HG03575 (cell line): ENCODE measurements around the gene TMEM63C.

Experiments used
- ATAC-seq: cut with Tn5 transposase; IDR thresholded peaks from one replicate; pipeline ENCODE4 v1.9.1; 2021; ENCODE audit not compliant: unreplicated experiment, insufficient number of reproducible peaks, low FRiP score; ENCODE audit errors: extremely low read depth

The TMEM63C gene

DNA sequence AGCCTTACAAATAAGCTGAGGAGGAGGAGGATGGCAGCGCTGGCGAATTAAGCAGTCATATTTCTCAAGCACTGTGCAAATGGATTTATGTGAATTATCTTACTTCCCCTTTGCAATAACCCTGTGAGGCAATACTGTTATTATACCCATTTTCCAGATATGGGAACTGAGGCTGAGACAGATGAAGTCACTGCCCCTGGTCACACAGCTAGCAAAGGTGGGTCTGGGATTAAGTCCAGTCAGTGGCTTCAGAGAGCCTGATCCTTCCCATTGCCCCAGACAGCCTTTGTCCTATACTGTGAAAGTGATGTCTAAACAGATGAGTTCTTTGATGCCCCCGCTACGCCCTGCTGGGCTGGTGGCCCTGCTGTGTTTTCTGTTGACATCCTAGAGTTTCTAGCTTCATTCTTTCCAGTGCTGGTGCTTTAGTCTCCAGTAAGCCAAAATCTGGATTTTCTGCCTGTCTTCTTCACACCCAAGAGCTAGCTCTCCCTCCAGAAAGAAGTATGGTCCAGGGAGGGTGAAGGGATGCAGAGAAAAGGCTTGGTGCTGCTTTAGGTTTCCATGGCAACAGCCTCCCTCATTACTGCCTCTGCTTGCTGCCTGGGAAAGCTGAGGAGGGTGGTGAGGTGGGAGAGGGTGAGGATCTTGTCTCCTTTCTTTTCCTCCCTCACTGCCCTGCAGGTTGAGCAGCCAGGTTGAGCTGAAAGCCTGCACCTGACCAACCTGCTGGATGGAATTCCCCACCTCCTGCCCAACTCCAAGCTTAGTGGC is 30.7 kb downstream of the TMEM63C start:
- ATAC-seq: no peak

GRCh38 chr14:77212943-77213678 is 31.5 kb downstream of the TMEM63C start:
- ATAC-seq: no peak

GRCh38 chr14:77213679-77214016 is 32.0 kb downstream of the TMEM63C start:
- ATAC-seq: no peak

DNA sequence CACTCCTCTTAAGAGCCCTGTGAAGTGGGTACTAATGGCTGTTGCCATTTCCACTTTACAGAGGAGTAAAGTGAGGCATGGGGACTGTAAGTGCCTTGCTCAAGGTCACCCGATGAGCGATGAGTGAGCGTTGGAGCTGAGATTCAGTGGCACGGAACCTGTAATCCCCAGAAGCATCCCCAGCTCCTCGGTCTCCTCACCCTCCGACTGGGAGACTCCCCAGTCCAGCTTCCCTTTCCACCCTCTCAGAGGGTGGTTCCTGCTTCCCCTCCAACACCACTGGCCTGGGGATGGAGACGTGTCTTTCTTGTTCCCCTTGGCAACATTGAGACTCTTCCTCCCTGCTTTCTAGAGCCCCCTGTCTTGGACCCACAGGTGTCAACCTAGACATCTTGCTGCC is 32.6 kb downstream of the TMEM63C start:
- no peak for ATAC-seq

GRCh38 chr14:77217551-77217950 is 36.0 kb downstream of the TMEM63C start:
- ATAC-seq: no peak

GRCh38 chr14:77219591-77219990 is 38.0 kb downstream of the TMEM63C start:
- no peak for ATAC-seq

DNA sequence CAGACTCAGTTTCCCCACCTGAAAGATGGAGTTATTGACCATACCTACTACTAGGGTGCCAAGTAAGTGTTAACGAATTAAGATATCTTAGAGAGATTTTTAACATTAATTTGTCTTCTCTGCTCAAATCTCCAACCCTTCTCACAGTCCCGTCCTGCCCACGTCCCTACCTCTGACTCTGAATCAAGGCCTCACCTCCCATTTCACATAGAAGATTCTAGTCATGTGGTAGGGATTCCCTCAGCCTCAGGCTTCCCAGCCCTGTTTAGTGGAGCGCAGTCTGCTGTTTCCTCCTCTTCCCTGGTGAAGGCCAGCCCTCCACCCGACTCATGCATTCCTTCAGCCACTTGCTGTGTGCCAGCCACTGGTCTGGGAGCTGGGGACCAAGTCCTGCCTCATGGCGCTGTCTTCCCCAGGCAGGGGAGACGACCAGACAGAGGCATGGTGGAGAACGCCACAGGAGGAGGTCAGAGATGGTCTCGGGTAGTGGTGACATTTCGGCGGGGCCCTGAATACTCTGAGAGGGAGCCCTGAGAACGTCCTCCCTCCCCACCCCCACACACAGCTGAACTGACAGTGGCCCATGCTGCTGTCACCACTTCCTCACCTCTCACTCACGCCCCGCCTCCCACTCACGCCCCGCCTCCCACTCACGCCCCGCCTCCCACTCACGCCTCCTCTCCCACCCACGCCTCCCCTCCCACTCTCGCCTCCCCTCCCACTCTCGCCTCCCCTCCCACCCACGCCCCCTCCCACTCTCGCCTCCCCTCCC is 38.8 kb downstream of the TMEM63C start:
- no peak for ATAC-seq

DNA sequence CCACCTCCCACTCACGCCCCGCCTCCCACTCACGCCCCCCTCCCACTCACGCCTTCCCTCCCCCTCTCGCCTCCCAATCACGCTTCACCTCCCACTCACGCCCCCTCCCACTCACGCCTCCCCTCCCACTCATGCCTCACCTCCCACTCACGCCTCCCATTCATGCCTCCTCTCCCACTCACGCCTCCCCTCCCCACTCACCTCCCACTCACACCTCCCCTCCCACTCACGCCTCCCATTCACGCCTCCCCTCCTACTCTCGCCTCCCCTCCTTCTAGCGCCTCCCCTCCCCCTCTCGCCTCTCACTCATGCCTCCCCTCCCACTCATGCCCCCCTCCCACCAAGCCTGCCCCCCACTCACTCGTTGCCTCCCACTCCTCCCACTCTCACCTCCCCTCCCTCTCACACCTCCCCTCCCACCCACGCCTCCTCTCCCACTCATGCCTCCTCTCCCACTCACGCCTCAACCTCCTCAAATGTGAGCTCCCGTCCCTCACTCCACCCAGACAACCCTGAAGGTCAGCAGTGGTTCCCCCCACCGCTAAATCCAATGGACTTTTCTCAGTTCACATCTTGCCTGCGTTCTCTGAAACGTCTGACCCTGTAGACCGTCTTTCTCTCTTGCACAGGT is 39.8 kb downstream of the TMEM63C start:
- no peak for ATAC-seq

DNA sequence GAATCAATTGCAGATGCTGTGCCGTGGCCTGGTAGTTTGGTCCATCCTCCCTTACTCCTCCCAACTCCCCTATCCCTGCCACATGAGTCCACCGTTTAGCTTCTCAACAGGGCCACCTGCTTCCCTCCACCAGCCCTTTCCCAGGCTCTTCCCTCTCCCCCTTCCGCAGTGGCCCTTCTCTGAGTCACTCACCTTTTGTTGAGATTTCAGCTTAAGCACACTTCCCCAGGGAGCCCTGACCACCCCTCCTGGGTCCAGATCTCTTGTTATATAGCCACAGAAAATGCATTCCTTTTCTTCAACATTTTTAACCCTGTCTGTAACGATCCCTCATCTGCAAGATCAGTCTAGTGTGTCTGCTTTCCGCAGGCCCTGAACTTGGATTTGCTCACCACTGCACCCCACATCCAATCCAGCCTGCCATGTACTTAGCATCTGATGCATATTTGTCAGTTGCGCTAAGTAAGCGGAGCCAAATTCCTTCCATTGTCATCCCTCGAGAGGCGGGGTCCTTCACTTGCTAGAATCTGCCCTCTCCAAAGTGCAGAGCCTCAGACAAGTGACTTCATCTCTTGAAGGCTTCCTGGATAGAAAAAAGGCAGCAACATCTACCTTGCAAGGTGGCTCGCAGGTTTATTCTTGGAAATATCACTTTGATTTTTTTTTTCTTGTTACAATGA is 41.1 kb downstream of the TMEM63C start:
- no peak for ATAC-seq

- ATAC-seq: no peak
Measured at GRCh38 chr14:77224212-77224611, 42.6 kb downstream of the TMEM63C start.

GRCh38 chr14:77225254-77225653 is 43.7 kb downstream of the TMEM63C start:
- no peak for ATAC-seq

DNA sequence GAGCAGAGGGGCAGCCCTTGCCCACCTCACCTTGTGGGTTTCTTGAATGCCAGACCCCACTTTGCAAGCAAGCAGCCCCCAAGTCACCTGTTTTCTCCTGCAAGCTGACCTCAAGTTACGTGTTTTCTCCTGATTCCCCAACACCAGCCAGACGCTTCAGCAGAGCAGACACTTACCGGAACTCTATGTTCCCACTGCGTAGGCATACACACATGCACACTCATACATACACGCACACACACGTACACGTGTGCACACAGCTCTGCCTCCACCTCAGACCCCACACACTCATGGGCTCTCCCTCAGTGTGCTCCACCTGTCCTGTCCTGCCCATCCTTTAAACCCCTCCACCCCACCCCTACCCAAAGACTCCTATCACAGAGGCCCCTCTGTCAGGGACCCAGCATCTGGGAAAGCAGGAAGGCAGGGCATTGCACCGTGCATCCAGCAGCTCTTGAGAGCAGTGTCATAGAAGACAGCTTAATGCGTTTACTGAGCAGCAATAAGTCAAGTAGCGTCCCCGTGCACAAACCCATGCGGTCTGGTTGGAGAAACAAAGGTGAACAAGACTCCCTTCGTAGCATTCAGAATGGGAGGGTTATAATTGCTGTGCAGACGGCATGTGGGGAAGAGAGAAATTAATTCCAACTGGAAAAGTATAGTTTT is 44.4 kb downstream of the TMEM63C start:
- ATAC-seq: no peak

DNA sequence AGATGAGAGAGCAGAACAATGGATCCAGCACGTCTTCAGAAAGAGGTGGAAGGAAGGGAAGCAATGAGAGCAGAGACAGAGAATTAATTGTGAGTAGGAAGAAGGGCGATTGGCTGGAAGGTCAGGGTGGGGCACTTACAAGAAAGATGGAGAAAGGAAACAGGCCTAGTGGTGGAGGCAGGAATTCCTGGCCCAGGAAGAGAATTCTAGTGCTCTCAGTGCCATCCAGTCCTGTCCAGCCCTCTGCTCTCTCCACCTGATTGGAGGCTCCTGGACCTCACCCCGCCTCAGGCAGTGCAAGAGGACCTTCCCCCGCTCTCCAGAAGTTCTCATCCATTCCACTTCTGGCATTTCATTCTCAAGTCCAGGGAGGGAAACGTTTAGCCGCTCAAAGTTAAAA is 46.5 kb downstream of the TMEM63C start:
- no peak for ATAC-seq

DNA sequence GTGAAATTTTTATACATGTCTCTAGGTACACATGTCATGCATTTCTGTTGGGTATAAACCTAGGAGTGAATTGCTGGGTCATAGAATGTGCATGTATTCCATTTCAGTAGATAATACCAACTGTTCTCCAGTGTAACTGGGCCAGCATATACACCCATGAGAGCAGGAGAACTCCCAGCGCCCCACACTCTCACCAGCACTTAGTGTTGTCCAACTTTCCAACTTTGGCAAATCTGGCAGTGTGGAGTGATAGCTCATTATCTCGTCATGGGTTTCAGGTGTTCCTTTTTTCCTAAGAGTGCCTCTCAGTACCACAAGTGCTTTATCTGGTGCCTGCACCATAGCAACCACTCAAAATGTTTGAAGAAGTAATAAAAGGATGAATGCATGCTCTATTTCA is 49.3 kb downstream of the TMEM63C start:
- no peak for ATAC-seq

GRCh38 chr14:77231721-77232120 is 50.1 kb downstream of the TMEM63C start:
- ATAC-seq: no peak

GRCh38 chr14:77236814-77237213 is 55.2 kb downstream of the TMEM63C start:
- no peak for ATAC-seq

DNA sequence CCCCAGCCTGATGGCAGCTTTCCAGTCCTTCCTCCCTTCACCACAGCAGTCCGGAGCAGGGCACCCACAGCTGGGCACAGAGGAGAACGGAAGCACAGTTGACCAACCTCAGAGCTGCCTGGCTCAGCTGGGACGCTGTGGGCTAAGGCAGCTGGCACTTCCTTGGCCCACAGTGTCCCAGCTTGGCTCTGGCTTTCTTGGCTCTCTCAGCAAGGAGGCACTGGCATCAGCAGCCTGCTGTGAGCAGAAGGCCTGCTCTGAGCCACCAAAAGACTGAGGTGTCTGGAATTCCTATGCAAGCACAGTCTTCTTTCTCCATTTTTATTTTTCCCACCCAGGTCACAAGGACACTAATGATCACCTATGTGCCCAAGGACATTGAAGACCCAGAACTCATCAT is 56.8 kb downstream of the TMEM63C start:
- no peak for ATAC-seq

DNA sequence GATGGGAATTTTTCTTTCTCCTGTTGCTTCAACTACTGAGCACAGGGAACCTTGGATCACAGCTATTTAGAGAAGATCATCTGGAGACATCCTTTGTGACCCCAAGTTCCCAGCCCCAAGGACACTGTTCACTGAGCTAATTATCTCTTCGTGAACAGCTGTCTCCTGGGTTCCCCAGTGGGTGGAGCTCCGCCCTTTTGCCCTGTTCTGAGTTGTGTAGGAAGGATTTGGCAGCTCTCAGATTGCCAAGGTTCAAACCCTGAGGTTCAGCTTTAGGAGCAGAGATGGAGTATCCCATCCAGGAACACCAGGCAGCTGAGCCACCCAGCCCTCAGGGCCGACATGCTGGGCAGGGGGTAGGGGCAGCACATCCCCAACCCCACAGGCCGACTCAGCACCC is 57.4 kb downstream of the TMEM63C start:
- no peak for ATAC-seq

DNA sequence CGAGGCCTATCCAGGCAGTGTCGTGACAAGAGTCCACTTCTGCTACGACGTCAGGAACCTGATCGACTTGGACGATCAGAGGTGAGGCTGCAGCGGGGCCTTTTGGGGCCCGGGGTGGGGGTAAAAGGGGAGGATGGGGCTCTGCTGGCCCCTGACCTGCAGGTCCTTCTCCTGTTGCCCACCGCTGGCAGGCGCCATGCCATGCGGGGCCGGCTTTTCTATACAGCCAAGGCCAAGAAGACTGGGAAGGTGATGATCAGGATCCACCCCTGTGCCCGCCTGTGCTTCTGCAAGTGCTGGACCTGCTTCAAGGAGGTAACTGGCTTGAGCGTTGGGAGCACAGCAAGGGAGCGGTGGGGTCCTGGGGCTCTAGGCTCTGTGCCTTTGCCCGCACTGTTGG is 57.8 kb downstream of the TMEM63C start:
- ATAC-seq: no peak
